ENCODE data around the gene CLASP1. TPM values are rescaled to one million over a fixed set of nuclear protein-coding genes. Genes with fewer than 3 reads are reported as not detected.
"Not testable (repeated sequence)": the region's sequence is repeated elsewhere in the genome, so short reads cannot be mapped to it uniquely, and the experiment has no call there.

CLASP1 gene
- total RNA-seq, 1 experiment from 2014 or later: 49.2 TPM

GRCh38 chr2:121307048-121307447 lies 342.2 kb downstream of the CLASP1 start:
- H3K36me3 ChIP-seq (ENCODE audit: control insufficient read depth, insufficient read depth, low read length): no peaks in the 10 kb centered on the region
- intact Hi-C loops (cut with micrococcal nuclease; ENCODE audit: unreplicated experiment): no loop called here
- H3K4me1 ChIP-seq (ENCODE audit: control insufficient read depth, insufficient read depth, low read length): no peaks in the 10 kb centered on the region
- ATAC-seq (no peak), DNase-seq (ENCODE audit: low read depth, low spot score) (no peak)
- no peak overlapping the region for H3K27ac ChIP-seq (ENCODE audit: low read length)
- no TSS peak for BruUV-seq (replicated peaks)
- CTCF ChIA-PET: no interaction called here
- in situ Hi-C loops (cut with HindIII; ENCODE audit: low pct_unique_long_range_greater_than_20kb, low sequenced_read_pairs): no loop called here
- no peak overlapping the region for H3K4me3 ChIP-seq (ENCODE audit: low read depth in 2 of 2, low read length in 2 of 2)
- no peaks in the 10 kb centered on the region for H3K9me3 ChIP-seq (ENCODE audit: control insufficient read depth, insufficient read depth, low read depth, low read length)
- peaks cover 11% of the 10 kb centered on the region for H3K27me3 ChIP-seq (ENCODE audit: control insufficient read depth, insufficient read depth, low read length)
- TF ChIP-seq, protein P1, sequence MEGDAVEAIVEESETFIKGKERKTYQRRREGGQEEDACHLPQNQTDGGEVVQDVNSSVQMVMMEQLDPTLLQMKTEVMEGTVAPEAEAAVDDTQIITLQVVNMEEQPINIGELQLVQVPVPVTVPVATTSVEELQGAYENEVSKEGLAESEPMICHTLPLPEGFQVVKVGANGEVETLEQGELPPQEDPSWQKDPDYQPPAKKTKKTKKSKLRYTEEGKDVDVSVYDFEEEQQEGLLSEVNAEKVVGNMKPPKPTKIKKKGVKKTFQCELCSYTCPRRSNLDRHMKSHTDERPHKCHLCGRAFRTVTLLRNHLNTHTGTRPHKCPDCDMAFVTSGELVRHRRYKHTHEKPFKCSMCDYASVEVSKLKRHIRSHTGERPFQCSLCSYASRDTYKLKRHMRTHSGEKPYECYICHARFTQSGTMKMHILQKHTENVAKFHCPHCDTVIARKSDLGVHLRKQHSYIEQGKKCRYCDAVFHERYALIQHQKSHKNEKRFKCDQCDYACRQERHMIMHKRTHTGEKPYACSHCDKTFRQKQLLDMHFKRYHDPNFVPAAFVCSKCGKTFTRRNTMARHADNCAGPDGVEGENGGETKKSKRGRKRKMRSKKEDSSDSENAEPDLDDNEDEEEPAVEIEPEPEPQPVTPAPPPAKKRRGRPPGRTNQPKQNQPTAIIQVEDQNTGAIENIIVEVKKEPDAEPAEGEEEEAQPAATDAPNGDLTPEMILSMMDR (IDR thresholded peaks at IDR 0.05): no peak
- no peak for TF ChIP-seq REST (IDR thresholded peaks at IDR 0.05; ENCODE audit: insufficient read depth in 1 of 2, low read depth in 2 of 2, low read length in 1 of 2)
- TF ChIP-seq POLR2AphosphoS5 (IDR thresholded peaks at IDR 0.05; ENCODE audit: low read depth, low read length): no peak
- no peak for TF ChIP-seq SIN3A (IDR thresholded peaks at IDR 0.05; ENCODE audit: borderline replicate concordance, insufficient read depth, low read depth, low read length)
- no peak for TF ChIP-seq TCF7L2 (IDR thresholded peaks at IDR 0.05; ENCODE audit: low read depth, low read length)
- POLR2A ChIA-PET: no interaction called here

- intact Hi-C loops (cut with micrococcal nuclease; ENCODE audit: unreplicated experiment) (no loop called here), in situ Hi-C loops (cut with HindIII; ENCODE audit: low pct_unique_long_range_greater_than_20kb, low sequenced_read_pairs) (no loop called here)
- H3K36me3 ChIP-seq (ENCODE audit: control insufficient read depth, insufficient read depth, low read length): no peaks in the 10 kb centered on the region
- no peak for DNase-seq (ENCODE audit: low read depth, low spot score)
- no peaks in the 10 kb centered on the region for H3K4me1 ChIP-seq (ENCODE audit: control insufficient read depth, insufficient read depth, low read length)
- H3K27ac ChIP-seq (ENCODE audit: low read length): no peak overlapping the region
- H3K4me3 ChIP-seq (ENCODE audit: low read depth in 2 of 2, low read length in 2 of 2): no peak overlapping the region
- CTCF ChIA-PET: interaction anchor here (0.7 kb wide), 1 partner anchor 40 kb away, joined by 3 read pairs; no protein-coding TSS in a partner anchor
- BruUV-seq (replicated peaks): no TSS peak
- ATAC-seq: no peak
- no peaks in the 10 kb centered on the region for H3K9me3 ChIP-seq (ENCODE audit: control insufficient read depth, insufficient read depth, low read depth, low read length)
- no peak for TF ChIP-seq SIN3A (IDR thresholded peaks at IDR 0.05; ENCODE audit: borderline replicate concordance, insufficient read depth, low read depth, low read length)
- H3K27me3 ChIP-seq (ENCODE audit: control insufficient read depth, insufficient read depth, low read length): peaks cover 11% of the 10 kb centered on the region
- POLR2A ChIA-PET: no interaction called here
Measured at GRCh38 chr2:121304941-121305340, 344.3 kb downstream of the CLASP1 start.

DNA sequence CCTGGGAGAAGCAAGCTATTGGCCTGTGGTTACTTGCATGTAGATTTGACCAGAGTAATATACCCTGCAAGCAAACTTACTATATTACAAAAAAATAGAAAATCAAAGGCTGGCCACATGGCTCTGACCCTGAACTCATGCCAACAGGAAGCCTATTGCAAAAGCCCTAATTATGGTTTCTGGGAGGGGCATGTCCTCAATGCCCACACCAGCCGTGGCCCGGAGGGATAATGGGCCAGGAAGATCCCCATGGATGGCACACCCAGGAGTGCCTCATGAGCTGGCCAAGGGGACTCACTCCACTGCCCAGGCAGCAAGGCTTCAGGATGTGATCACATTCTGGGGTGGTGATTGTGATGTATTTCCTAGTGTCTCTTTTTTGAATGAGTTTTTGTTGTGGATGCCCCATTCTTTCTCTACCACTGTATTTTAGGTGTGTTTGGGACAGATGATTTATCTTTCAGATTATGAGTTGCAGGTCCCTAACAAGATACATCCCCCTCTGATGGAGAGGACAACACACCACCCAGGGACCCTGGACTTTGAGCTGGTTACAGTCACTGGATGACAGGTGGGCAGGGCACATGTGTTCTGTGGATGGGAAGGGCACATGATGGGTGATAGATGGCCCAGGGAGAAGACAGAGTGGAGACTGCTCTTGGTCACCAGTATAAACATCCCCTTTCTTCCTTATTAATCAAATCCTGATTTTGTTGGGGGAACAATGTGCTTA lies 345.6 kb downstream of the CLASP1 start:
- ATAC-seq (no peak), DNase-seq (ENCODE audit: low read depth, low spot score) (no peak)
- Histone ChIP-seq H3K9me3 (ENCODE audit: control insufficient read depth, insufficient read depth, low read depth, low read length) (no peaks in the 10 kb centered on the region), H3K4me1 (ENCODE audit: control insufficient read depth, insufficient read depth, low read length) (no peaks in the 10 kb centered on the region), H3K36me3 (ENCODE audit: control insufficient read depth, insufficient read depth, low read length) (no peaks in the 10 kb centered on the region), H3K27me3 (ENCODE audit: control insufficient read depth, insufficient read depth, low read length) (peaks cover 8% of the 10 kb centered on the region), H3K27ac (ENCODE audit: low read length) (no peak overlapping the region), H3K4me3 (ENCODE audit: low read depth in 2 of 2, low read length in 2 of 2) (no peak overlapping the region)
- no TSS peak for BruUV-seq (replicated peaks)
- in situ Hi-C loops (cut with HindIII; ENCODE audit: low pct_unique_long_range_greater_than_20kb, low sequenced_read_pairs): no loop called here
- TF ChIP-seq SIN3A (IDR thresholded peaks at IDR 0.05; ENCODE audit: borderline replicate concordance, insufficient read depth, low read depth, low read length) (no peak), TCF7L2 (IDR thresholded peaks at IDR 0.05; ENCODE audit: low read depth, low read length) (no peak), REST (IDR thresholded peaks at IDR 0.05; ENCODE audit: insufficient read depth in 1 of 2, low read depth in 2 of 2, low read length in 1 of 2) (no peak), POLR2AphosphoS5 (IDR thresholded peaks at IDR 0.05; ENCODE audit: low read depth, low read length) (no peak)
- ChIA-PET CTCF (interaction anchor here (0.7 kb wide), 1 partner anchor 212 kb away, joined by 4 read pairs; no protein-coding TSS in a partner anchor), POLR2A (no interaction called here)
- intact Hi-C loops (cut with micrococcal nuclease; ENCODE audit: unreplicated experiment): no loop called here

- BruUV-seq (replicated peaks); H3K9me3 ChIP-seq (ENCODE audit: control insufficient read depth, insufficient read depth, low read depth, low read length); POLR2A ChIA-PET; H3K4me1 ChIP-seq (ENCODE audit: control insufficient read depth, insufficient read depth, low read length); intact Hi-C loops (cut with micrococcal nuclease; ENCODE audit: unreplicated experiment); H3K4me3 ChIP-seq (ENCODE audit: low read depth in 2 of 2, low read length in 2 of 2); ATAC-seq; in situ Hi-C loops (cut with HindIII; ENCODE audit: low pct_unique_long_range_greater_than_20kb, low sequenced_read_pairs); H3K36me3 ChIP-seq (ENCODE audit: control insufficient read depth, insufficient read depth, low read length); DNase-seq (ENCODE audit: low read depth, low spot score); H3K27ac ChIP-seq (ENCODE audit: low read length); CTCF ChIA-PET; H3K27me3 ChIP-seq (ENCODE audit: control insufficient read depth, insufficient read depth, low read length): not testable (repeated sequence)
Measured at GRCh38 chr2:121301190-121301589, 348.1 kb downstream of the CLASP1 start.
